ENCODE results near the gene DNAAF9. TPM values are rescaled to one million over a fixed set of nuclear protein-coding genes. Genes with fewer than 3 reads are reported as not detected.
"Not testable (repeated sequence)": the region's sequence is repeated elsewhere in the genome, so short reads cannot be mapped to it uniquely, and the experiment has no call there.

DNAAF9 gene
- total RNA-seq, 2 donors from 2014 or later: 10.9 to 24.8 TPM

GRCh38 chr20:3434232-3434631 is 26.8 kb upstream of the DNAAF9 start:
- Histone ChIP-seq H3K36me3 (no peaks in the 10 kb centered on the region), H3K4me1 (replicated peaks) (no peaks in the 10 kb centered on the region), H3K9me3 (no peaks in the 10 kb centered on the region), H3K4me3 (no peak overlapping the region), H3K27ac (no peak overlapping the region), H3K27me3 (replicated peaks; ENCODE audit: insufficient read depth) (no peaks in the 10 kb centered on the region)
- intact Hi-C loops (cut with DNase I): no loop called here
- TF ChIP-seq POLR2A (IDR thresholded peaks at IDR 0.05): no peak
- TF ChIP-seq POLR2AphosphoS5 (IDR thresholded peaks at IDR 0.05): no peak
- TF ChIP-seq CTCF (IDR thresholded peaks at IDR 0.05): no peak
- DNase-seq (ENCODE audit: low spot score): no peak
- WGBS: 87% methylated on average over 6 of the region's 6 CpGs

GRCh38 chr20:3433744-3434143 is 26.3 kb upstream of the DNAAF9 start:
- H3K4me3 ChIP-seq: no peak overlapping the region
- no peak for TF ChIP-seq POLR2AphosphoS5 (IDR thresholded peaks at IDR 0.05)
- H3K4me1 ChIP-seq (replicated peaks): no peaks in the 10 kb centered on the region
- H3K27ac ChIP-seq: no peak overlapping the region
- intact Hi-C loops (cut with DNase I): no loop called here
- no peaks in the 10 kb centered on the region for H3K9me3 ChIP-seq
- no peaks in the 10 kb centered on the region for H3K27me3 ChIP-seq (replicated peaks; ENCODE audit: insufficient read depth)
- H3K36me3 ChIP-seq: no peaks in the 10 kb centered on the region
- no peak for DNase-seq (ENCODE audit: low spot score)
- 88% methylated on average over 3 of the region's 3 CpGs for WGBS

- no peaks in the 10 kb centered on the region for H3K4me1 ChIP-seq (replicated peaks)
- H3K27ac ChIP-seq: no peak overlapping the region
- intact Hi-C loops (cut with DNase I): no loop called here
- no peaks in the 10 kb centered on the region for H3K9me3 ChIP-seq
- no peaks in the 10 kb centered on the region for H3K36me3 ChIP-seq
- H3K4me3 ChIP-seq: no peak overlapping the region
- WGBS: 77% methylated on average over 3 of the region's 3 CpGs
- no peak for DNase-seq (ENCODE audit: low spot score)
- H3K27me3 ChIP-seq (replicated peaks; ENCODE audit: insufficient read depth): no peaks in the 10 kb centered on the region
- no peak for TF ChIP-seq POLR2AphosphoS5 (IDR thresholded peaks at IDR 0.05)
Measured at GRCh38 chr20:3432844-3433243, 25.4 kb upstream of the DNAAF9 start.

- Histone ChIP-seq H3K9me3 (no peaks in the 10 kb centered on the region), H3K4me1 (replicated peaks) (no peaks in the 10 kb centered on the region), H3K36me3 (no peaks in the 10 kb centered on the region), H3K27me3 (replicated peaks; ENCODE audit: insufficient read depth) (no peaks in the 10 kb centered on the region), H3K27ac (no peak overlapping the region), H3K4me3 (no peak overlapping the region)
- TF ChIP-seq POLR2AphosphoS5 (IDR thresholded peaks at IDR 0.05) (no peak), CTCF (IDR thresholded peaks at IDR 0.05) (no peak), POLR2A (IDR thresholded peaks at IDR 0.05) (no peak)
- intact Hi-C loops (cut with DNase I): no loop called here
- DNase-seq (ENCODE audit: low spot score): no peak
- 93% methylated on average over 4 of the region's 4 CpGs for WGBS
Measured at GRCh38 chr20:3431109-3431508, 23.6 kb upstream of the DNAAF9 start.

GRCh38 chr20:3430376-3431069 is 23.1 kb upstream of the DNAAF9 start:
- intact Hi-C loops (cut with DNase I): no loop called here
- no peaks in the 10 kb centered on the region for H3K27me3 ChIP-seq (replicated peaks; ENCODE audit: insufficient read depth)
- no peaks in the 10 kb centered on the region for H3K4me1 ChIP-seq (replicated peaks)
- H3K36me3 ChIP-seq: no peaks in the 10 kb centered on the region
- TF ChIP-seq CTCF (IDR thresholded peaks at IDR 0.05): no peak
- TF ChIP-seq POLR2A (IDR thresholded peaks at IDR 0.05): no peak
- TF ChIP-seq POLR2AphosphoS5 (IDR thresholded peaks at IDR 0.05): no peak
- DNase-seq (ENCODE audit: low spot score): no peak
- WGBS: 86% methylated on average over 14 of the region's 14 CpGs
- H3K4me3 ChIP-seq: no peak overlapping the region
- H3K9me3 ChIP-seq: no peaks in the 10 kb centered on the region
- no peak overlapping the region for H3K27ac ChIP-seq

GRCh38 chr20:3426766-3427165 is 19.3 kb upstream of the DNAAF9 start:
- H3K36me3 ChIP-seq; DNase-seq (ENCODE audit: low spot score); H3K9me3 ChIP-seq; H3K27ac ChIP-seq; H3K27me3 ChIP-seq (replicated peaks; ENCODE audit: insufficient read depth); H3K4me1 ChIP-seq (replicated peaks); H3K4me3 ChIP-seq; intact Hi-C loops (cut with DNase I): not testable (repeated sequence)
- 71% methylated on average over 4 of the region's 4 CpGs for WGBS
